DND-41 (cell line): ENCODE results near the gene IGSF8.

Experiments used
- CTCF ChIP-seq: IDR thresholded peaks from 2 replicates; pipeline ENCODE4 v1.5.1; 2012; ENCODE audit warnings: borderline replicate concordance, low read length, moderate library complexity, mild to moderate bottlenecking; ENCODE audit not compliant: poor library complexity, severe bottlenecking; ENCODE audit errors: extremely low read depth
- EZH2 ChIP-seq: IDR thresholded peaks from 3 replicates; pipeline ENCODE4 v1.6.1; 2012; ENCODE audit warnings: borderline replicate concordance, low read depth, mild to moderate bottlenecking, moderate library complexity, low read length, inconsistent platforms; ENCODE audit not compliant: severe bottlenecking

- no peak for TF ChIP-seq CTCF
- TF ChIP-seq EZH2, result no peak
Measured at GRCh38 chr1:160066829-160067745, 31.3 kb downstream of the IGSF8 start.
